Right ventricle myocardium inferior (tissue), 1 donor: Measurements from ENCODE around the gene OTUB2. TPM values are rescaled to one million over a fixed set of nuclear protein-coding genes. Genes with fewer than 3 reads are reported as not detected.

Experiments
- ATAC-seq: fragments of 200-7000 bp; cut with Tn5 transposase; one replicate; pipeline ENCODE4 v1.9.1; 2020; ENCODE audit warnings: mild to moderate bottlenecking, moderate library complexity
- DNase-seq: peaks from one replicate; pipeline ENCODE4 v3.0.0; 2021; ENCODE audit errors: missing footprints
- intact Hi-C: fragments of 100-400 bp; cut with DNase I; formaldehyde crosslinking; loops from one replicate; pipeline ENCODE4 v1.11.0; 2022
- total RNA-seq: library from RNA; stranded (reverse); fragmentation: NEBNext Ultra II Directional; extraction: Animal tissue kit (Norgen Biotek cat#: 25700); gene quantifications from one replicate; pipeline ENCODE4 v1.2.1, GENCODE V29; 2021
- donor health status: DM: no; HTN: yes; CAD: no; lungs with severe emphysema.

The OTUB2 gene
- total RNA-seq, 1 donor from 2014 or later: 0.35 TPM

DNA sequence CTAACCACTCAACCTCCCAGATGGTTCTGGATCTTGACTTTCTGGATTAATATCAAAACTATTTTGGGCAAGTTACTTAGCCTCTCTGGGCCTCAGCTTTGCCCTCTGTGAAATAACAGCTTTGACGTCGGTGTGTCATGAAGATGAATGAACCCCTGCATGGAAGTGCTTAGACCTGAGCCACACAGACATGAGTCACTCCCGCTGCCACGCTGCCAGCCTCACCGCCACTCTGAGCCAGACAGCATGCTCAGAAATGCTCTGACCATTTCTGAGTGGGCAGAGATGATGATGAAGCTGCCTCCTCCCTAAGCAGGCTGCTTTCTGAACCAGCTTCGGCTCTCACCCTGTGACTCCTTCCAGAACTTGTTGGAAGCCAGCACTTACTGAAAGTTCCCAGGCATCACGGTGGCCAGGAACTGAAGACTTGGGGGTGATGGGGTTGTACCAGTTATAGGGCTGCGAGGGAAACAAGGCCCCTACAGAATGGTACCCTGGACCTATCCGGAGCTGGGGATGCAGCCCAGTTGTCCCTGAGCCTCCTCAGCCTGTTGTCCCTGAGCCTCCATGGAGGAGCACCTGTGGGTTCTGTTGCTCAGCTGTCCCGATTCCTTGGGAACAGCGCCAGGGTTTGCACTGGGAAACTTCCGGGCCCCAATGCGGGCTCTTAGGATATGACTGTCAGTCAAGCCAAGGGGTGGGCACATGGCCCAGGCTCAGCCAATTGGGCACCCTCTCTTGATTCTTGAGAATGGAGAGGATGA lies 31.0 kb upstream of the OTUB2 start:
- peak; percentile 41 for ATAC-seq
- intact Hi-C loops: loop anchor here (5.0 kb wide), 1 partner anchor 38 kb away; no protein-coding TSS in a partner anchor
- peak; percentile 80 for DNase-seq

DNA sequence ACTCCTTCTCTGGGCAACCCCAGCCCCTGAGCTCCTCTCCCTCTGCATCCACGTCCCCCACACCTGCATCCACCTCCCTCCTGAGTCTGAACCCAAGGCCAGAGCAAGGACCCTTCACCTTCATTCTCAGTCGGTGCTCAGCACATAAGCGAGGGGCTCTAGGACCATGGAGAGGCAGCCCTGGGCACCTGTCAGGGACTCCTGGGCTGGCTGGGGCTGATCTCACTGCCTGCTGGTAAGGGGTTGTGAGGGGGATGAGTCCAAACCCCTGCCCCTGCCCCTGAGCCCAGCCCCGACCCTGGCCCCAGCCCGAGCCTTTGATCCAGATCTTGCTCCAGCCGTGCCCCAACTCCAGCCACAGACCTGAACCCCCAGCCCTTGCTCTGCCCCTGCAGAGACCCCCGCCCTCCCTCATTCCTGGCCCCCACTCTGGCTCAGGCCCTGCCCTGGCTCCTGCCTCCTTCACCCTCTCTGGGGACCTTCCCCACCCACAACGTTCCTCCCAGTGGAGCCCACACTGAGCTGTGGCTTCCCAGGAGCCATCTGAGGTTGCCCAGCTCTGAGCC lies 29.9 kb upstream of the OTUB2 start:
- no peak for ATAC-seq
- no peak for DNase-seq
- intact Hi-C loops: loop anchor here (5.0 kb wide), 1 partner anchor 39 kb away; no protein-coding TSS in a partner anchor

DNA sequence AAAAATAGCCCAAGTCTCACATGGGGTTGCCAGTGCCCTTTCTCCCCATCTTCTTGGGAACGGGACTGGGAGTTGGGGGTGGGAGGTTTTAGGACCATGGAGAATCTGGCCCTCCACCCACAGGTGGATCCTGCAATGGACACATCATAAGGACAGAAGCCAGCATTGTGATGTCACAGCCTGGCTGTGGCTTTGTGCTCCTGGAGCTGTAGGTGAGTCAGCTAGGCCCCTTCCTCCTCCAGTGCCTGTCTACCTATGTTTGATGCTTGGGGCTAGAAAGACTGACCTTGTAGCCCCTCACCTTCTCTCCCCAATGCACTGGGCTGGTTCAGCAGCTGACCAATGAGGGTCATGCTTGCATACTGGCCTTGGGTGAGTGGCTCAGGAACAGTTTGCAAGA lies 29.1 kb upstream of the OTUB2 start, which contains the start of gene CCDC197:
CCDC197 (plus strand) TSS at position 220 of the 400 bp plus-strand sequence. CDS start 831 bp downstream, outside the sequence.
- ATAC-seq (no peak), DNase-seq (no peak)
- intact Hi-C loops: loop anchor here (5.0 kb wide), 1 partner anchor 40 kb away; no protein-coding TSS in a partner anchor

DNA sequence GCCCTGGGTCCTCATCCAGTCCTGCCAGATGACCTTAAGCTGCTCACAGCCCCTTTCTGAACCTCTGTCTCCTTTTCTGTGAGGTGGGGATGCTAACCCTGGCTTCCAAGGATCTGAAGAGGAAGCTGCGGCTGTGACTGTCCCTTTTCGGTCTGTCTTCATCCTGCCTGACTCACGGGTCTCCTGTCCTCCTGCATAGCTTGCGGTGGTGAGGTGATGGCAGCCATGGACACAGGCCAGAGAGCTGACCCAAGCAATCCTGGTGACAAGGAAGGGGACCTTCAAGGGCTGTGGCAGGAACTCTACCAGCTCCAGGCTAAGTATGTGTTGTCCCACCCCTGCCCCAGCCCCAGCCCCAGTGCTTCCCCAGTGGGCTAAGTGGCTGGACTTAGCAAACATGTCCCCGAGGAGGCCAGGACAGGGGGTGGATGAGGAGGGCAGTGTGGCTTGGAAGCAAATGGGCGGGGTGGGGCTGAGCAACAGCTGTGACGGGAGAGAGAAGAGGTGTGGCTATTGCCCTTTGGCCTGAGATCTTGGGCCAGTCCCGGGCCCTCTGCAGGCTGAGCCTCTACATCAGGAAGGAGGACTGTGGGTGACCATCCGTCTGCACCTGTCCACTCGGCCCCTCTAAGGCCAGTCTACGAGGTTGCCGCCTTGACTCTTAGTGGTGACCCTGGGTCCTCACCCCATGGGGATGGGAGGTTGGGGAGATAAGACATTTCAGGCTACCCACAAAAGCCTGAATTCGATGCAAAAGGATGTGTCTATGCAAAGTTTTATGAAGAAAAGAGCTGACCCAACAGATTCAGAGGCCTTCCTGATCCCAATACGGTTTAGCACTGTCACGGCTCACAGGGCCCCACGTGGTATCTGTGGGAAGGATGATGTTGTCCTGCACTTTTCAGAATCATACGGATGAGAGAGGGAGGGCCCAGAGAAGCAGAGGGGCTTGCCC lies 27.9 kb upstream of the OTUB2 start:
- DNase-seq (peak; percentile 42), ATAC-seq (no peak)
- intact Hi-C loops: loop anchor here (5.0 kb wide), 1 partner anchor 41 kb away; no protein-coding TSS in a partner anchor

DNA sequence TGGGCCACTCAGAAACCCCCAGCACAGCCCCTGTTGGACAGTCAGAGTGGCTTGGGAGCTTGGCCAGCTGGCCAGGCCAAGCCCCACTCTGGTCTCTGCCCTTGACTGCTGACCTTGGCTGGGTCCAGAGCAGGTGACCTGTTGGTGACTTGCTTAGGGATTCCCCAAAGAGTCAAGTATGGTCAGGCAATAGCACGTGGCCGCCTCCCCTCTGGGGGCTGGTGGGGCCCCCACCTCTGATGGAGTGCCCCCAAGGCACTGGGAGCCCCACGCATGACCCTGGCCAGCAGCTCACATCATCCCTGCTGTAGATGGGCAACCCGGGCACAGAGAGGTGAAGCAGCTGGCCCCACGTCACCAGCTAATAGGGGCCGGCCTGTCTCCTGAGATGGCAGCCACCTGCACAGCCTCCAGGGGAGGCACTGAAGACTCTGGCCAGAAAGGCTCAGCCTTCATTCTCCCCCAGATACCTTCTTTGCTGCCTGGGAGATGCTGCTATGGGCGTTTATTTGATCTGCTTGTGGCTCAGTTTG lies 27.2 kb upstream of the OTUB2 start:
- ATAC-seq (no peak), DNase-seq (peak; percentile 26)
- intact Hi-C loops: loop anchor here (5.0 kb wide), 1 partner anchor 42 kb away; no protein-coding TSS in a partner anchor

DNA sequence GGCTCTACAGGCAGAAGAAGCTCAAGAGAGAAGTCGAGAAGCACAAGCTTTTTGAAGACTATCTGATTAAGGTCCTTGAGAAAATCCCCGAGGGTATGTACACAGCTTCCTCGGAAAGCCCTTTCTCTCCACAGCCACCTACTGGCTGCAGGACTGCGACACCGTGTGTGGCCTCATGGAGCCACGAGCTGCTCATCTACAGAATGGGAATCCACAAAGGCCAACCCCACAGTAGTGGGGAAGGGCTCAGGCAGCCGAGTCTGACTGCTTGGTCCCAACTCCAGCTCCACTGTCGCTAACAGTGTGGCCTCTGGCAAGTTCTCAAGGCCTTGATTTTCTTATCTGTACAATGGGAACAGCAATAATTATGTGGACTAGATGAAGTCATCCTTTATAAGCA lies 26.6 kb upstream of the OTUB2 start:
- ATAC-seq (no peak), DNase-seq (peak; percentile 46)
- intact Hi-C loops: loop anchor here (5.0 kb wide), 1 partner anchor 42 kb away; no protein-coding TSS in a partner anchor

DNA sequence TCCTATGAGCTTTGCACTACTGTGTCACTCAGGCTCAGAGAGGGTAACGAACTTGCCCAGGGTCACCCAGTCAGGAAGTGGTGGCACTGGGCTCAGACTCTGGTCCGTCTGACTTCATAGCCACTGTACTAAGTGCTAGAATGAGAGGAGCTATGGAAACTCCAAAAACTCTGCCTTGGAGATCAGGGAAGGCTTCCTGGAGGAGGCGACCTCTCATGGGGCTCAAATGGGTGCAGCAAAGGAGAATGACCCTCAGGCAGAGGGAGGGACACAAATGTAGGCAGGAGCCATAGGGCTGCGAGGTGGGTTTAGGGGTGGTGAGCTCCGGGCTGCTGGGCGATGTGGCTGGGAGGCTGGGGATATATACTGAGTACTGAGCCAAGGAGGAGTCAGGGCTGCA lies 25.9 kb upstream of the OTUB2 start:
- intact Hi-C loops: loop anchor here (2.0 kb wide), 1 partner anchor 61 kb away; no protein-coding TSS in a partner anchor
- peak; percentile 61 for DNase-seq

DNA sequence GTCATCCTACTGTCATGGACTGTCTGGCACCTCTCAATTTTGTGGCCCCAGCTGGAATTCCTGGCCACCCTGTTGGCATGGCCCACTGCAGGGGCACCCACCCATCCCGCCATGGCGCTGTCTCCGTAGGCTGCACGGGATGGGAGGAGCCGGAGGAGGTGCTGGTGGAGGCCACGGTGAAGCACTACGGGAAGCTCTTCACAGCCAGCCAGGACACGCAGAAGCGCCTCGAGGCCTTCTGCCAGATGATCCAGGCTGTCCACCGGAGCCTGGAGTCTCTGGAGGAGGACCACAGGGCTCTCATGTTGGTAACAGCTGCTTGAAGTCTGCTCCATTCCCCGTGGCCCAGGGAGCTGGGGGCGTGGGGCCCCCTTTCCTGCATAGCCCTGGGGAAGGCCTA lies 25.1 kb upstream of the OTUB2 start:
- intact Hi-C loops: loop anchor here (2.0 kb wide), 1 partner anchor 62 kb away; no protein-coding TSS in a partner anchor
- ATAC-seq (no peak), DNase-seq (peak; percentile 53)

More for the DNA sequence above, 25.9 kb upstream of the OTUB2 start:
- no peak for ATAC-seq

DNA sequence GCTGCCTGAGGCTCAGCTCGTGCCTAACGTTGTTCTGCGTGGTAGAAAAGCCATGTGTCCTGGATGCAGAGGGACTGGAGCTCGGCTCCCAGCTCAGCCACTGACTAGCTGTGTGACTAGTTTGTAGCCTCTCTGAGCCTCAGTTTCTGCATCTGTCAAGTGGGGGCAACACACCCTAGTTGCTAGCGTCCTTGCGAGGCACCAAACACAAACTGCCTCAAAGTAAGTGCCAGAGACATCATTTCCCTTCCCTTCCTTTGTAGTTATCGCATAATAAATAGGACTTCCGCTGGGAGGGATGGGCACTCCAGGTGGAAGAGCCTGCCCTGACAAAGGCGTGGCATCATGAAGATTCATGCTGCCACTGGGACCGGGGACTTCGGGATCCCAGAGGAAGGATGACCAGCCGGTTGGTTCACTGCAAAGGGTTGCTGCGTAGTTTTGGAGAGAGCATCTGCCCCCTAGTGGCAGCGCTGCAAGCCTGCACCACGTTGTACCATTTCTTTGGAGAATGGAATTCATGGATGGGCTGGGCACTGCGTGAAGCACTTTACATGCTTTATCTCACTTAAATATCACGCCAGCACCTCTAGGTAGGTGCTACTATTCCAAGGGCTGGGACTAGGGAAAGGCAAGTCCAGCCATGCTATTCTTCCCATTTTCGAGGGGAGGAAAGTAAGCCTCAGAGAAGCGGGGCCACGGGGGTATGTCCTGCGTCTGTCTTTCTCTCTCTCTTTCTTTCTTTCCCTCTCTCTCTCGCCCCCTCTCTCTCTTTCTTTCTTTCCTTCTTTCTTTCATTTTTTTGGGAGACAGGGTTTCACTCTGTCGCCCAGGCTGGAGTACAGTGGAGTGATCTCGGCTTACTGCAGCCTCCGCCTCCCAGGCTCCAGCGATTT lies 24.4 kb upstream of the OTUB2 start:
- ATAC-seq (peak; percentile 79), DNase-seq (peak; percentile 70)
- intact Hi-C loops: loop anchor here (2.0 kb wide), 1 partner anchor 63 kb away; no protein-coding TSS in a partner anchor

DNA sequence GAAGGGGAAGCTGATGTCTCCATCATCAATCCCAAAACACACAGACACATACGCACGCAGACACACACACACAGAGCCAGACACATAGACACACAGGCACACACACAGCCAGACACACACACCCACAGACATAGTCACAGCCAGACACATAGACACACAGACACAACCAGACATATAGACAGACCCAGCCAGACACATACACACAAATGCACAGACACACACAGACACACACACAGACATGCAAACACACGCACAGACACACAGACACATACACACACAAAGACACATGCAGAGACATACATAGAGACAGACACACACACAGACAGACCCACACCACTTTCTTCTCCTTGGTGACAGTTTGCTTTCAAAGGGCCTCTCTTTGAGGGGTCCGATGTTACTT lies 22.7 kb upstream of the OTUB2 start:
- no peak for DNase-seq
- intact Hi-C loops: no loop called here
- ATAC-seq: no peak

DNA sequence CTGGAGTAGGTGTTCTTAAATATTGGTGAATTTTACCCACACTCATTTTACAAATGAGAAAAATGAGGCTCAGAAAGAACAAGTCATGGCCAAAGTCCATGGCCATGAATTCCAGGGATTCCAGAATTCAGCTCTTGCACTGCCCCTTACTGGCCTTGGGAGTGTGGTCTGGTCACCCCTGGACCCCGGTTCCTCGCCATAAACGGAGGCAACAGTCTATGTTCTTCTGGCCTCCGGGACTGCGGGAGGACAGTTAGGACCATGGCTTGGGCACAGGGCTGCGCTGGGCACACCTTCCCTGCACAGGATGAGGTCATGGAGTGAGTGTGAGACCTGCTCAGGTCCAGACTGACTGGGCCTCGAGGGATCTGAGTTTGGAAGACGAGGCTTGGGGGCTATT lies 22.1 kb upstream of the OTUB2 start:
- DNase-seq (peak; percentile 39), ATAC-seq (no peak)
- intact Hi-C loops: no loop called here

DNA sequence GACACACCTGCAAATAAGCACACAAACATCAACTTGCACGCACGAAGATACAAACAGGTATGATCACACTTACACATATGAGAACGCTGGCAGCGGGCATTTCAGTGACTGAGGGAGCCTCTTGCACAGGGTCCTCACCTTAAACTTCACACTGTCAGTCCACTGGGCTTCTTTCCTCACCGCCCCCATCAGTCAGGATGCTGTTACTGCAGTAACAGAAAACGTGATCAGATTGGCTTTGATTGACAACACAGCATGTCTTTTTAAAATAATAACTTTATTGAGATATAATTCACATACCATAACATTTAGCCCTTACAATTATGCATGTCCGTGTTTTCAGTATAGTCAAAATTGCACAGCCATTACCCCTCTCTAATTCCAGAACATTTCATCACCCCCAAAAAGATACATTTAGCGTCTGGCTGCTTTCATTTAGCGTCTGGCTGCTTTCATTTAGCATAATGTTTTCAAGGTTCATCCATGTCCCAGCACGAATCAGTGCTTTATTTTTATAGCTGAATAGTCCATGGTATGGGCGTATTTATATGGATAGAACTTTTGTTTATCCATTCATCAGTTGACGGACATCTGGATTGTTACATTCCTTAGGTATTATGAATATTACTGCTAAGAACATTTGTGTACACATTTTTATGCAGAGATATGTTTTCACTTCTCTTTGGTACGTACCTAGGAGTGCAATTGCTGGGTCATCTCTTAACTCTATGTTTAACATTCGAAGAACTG lies 20.6 kb upstream of the OTUB2 start:
- intact Hi-C loops: no loop called here
- no peak for ATAC-seq
- peak; percentile 20 for DNase-seq

DNA sequence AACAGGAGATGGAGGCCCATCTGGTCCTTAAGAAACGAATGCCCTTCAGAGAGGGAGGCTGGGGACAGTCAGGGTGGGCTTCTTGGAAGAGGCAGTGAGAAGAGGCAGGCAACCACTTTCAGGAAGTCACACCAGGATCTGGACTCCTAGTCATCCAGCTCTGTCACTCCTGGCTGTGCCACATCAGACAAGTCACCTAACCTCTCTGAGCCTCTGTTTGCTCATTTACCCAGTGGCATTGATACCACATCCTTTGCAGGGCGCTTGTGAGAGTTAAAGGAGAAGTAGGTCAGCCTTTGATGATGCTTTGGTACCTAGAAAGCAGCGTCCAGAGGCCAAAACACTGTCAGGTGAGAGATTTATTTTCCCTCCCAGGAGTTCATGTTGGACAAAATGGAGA lies 17.9 kb upstream of the OTUB2 start:
- ATAC-seq (no peak), DNase-seq (peak; percentile 32)
- intact Hi-C loops: no loop called here

DNA sequence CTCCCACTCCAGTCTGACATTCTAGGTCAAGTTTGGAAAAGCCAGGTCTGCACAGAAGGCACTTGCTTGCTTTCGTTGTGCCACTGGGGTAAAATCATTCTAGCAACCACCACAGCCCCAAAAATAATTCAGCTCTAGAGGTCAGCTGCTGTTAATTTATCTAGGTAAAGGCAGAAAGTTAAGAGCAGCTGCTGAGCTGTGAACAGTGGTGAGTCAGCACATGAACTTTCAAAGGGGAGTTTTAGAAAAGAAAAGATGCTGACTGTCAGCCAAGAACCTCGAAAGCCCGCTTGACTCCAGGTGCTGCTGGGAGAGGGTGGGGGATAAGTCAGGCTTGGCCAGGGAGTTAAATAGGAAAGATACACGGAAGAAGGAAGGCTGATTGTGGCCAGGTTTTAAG lies 16.4 kb upstream of the OTUB2 start:
- intact Hi-C loops: no loop called here
- ATAC-seq (no peak), DNase-seq (no peak)

DNA sequence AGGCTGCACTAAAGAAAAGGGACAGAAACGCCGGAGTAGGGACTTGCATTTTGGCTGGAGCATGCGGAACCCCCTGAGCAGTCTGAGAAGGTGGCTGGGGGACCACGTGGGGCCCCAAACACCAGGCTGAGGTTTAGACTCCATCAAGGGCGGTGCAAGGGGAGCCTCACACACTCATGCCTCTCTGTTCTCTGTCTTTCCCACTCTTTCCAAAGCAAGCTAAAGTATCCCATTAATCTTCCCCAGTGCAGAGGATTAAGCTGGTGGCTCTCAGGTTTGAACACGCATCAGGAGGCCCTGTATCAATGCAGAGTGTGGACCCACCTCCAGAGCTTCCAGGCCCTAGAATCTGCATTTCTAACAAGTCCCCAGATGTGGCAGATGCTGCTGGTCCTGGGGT lies 15.5 kb upstream of the OTUB2 start:
- intact Hi-C loops: no loop called here
- DNase-seq (no peak), ATAC-seq (no peak)

DNA sequence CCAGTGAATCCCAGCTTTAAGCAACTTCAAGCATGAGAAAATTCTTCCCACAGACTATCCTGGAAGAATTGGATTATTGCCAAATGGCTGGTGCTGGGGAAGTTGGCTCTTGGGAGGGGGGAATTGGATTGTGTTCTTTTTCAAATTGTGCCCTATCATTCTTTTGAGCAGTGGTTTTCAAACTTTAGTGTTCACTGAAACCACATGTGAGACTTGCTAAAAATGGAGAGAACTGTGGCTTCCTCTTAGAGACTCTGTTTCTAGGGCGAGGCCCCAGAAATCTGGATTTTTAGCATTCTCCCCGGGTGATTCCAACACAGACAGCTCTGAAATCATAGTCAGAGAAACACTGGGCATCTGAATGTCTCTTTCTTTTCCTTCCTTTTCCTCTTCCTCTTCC lies 14.3 kb upstream of the OTUB2 start:
- no peak for DNase-seq
- no peak for ATAC-seq
- intact Hi-C loops: no loop called here

DNA sequence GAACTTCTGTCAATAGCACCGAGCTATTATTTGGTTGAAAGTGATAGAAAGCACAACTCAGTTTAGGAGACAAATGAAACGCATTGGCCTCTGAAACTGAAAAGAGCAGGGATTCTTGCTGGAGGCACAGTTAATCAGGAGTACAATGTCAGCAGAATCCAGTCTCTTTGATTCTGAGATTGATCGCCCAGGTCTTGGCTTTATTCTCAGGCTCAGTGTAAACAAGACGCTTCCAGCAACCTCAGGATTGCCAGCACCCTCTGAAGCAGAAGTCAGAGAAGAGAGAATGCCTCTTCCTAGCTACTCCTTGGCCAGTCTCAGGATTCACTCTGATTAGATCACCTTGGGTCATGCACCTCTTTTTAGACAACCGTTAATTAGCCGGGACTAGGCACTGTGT lies 11.8 kb upstream of the OTUB2 start:
- no peak for ATAC-seq
- intact Hi-C loops: no loop called here

More for the DNA sequence above, 11.8 kb upstream of the OTUB2 start:
- DNase-seq: peak; percentile 1
